NB4 (cell line): ENCODE data around the gene BTBD2.

ENCODE experiments used
- DNase-seq: peaks from one replicate; pipeline ENCODE4 v3.0.0; 2010; ENCODE audit warnings: low read depth
- H3K4me3 ChIP-seq: one replicate; pipeline ENCODE4 v1.5.1; 2011; ENCODE audit warnings: mild to moderate bottlenecking, low read depth, low read length, moderate library complexity
- MYC ChIP-seq: IDR thresholded peaks from 2 replicates; pipeline ENCODE4 v1.6.1; 2011; ENCODE audit warnings: low read depth, low read length
- POLR2A ChIP-seq: IDR thresholded peaks from 2 replicates; pipeline ENCODE4 v1.6.1; 2011; ENCODE audit warnings: mild to moderate bottlenecking; ENCODE audit not compliant: insufficient read length; ENCODE audit errors: extremely low read depth
- TF ChIP-seq, protein P1 (sequence below): IDR thresholded peaks from 2 replicates; pipeline ENCODE4 v1.6.1; 2011; ENCODE audit warnings: low read depth, low read length
- TF ChIP-seq, protein P2 (sequence below): IDR thresholded peaks from one replicate; pipeline ENCODE4 v1.5.1; 2012; ENCODE audit warnings: low read depth, low read length

BTBD2 gene

GRCh38 chr19:2043961-2044708 is 28.6 kb upstream of the BTBD2 start:
- TF ChIP-seq, protein P1, sequence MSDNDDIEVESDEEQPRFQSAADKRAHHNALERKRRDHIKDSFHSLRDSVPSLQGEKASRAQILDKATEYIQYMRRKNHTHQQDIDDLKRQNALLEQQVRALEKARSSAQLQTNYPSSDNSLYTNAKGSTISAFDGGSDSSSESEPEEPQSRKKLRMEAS, result no peak
- TF ChIP-seq, protein P2, sequence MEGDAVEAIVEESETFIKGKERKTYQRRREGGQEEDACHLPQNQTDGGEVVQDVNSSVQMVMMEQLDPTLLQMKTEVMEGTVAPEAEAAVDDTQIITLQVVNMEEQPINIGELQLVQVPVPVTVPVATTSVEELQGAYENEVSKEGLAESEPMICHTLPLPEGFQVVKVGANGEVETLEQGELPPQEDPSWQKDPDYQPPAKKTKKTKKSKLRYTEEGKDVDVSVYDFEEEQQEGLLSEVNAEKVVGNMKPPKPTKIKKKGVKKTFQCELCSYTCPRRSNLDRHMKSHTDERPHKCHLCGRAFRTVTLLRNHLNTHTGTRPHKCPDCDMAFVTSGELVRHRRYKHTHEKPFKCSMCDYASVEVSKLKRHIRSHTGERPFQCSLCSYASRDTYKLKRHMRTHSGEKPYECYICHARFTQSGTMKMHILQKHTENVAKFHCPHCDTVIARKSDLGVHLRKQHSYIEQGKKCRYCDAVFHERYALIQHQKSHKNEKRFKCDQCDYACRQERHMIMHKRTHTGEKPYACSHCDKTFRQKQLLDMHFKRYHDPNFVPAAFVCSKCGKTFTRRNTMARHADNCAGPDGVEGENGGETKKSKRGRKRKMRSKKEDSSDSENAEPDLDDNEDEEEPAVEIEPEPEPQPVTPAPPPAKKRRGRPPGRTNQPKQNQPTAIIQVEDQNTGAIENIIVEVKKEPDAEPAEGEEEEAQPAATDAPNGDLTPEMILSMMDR, result no peak
- TF ChIP-seq POLR2A (no peak), MYC (no peak)
- no peak for DNase-seq
- no peak overlapping the region for H3K4me3 ChIP-seq

GRCh38 chr19:2043251-2043641 is 27.7 kb upstream of the BTBD2 start:
- TF ChIP-seq, protein P1, result no peak
- TF ChIP-seq, protein P2, result no peak
- no peak for TF ChIP-seq MYC
- no peak for TF ChIP-seq POLR2A
- no peak overlapping the region for H3K4me3 ChIP-seq
- DNase-seq, result no peak

GRCh38 chr19:2042485-2043250 is 27.2 kb upstream of the BTBD2 start:
- TF ChIP-seq, protein P2, result no peak
- TF ChIP-seq, protein P1, result no peak
- no peak for TF ChIP-seq MYC
- no peak for TF ChIP-seq POLR2A
- DNase-seq, result no peak
- H3K4me3 ChIP-seq, result no peak overlapping the region

DNA sequence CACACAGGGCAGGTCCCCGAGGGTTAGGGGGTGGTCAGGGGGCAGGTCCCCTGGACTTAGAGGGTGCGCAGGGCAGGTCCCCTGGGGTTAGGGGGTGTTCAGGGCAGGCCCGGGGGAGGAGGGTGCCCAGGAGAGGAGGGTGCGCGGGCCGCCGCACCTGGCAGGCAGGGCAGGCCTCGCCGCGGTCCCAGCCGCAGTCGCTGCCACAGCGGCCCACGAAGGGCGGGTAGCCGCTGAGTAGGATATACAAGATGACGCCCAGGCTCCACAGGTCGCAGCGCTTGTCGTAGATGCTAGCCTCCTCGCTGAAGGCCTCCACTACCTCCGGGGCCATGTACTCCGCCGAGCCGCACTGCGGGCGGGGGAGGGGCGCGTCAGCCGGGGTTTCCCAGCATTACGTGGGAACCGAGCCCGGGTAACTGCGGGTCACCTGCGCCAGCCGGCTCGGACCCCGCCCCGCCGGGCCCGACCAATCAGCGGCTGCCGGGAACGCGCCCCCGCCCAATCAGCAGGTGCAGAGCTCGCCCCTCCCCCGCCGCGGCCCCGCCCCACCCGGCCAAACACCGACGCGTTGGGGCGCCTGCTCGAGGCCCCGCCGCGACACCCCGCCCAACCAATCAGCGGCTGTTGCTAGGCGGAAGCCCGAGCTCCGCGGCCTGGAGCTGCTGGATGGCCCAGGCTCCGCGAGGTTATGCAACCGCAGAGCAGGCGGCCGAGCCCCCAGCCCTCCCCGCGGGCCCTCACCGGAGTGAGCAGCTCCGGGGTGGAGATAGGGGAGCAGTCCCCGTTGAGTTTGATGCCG is 26.4 kb upstream of the BTBD2 start:
- H3K4me3 ChIP-seq, result no peak overlapping the region
- TF ChIP-seq POLR2A (no peak), MYC (no peak)
- TF ChIP-seq, protein P1, result no peak
- TF ChIP-seq, protein P2, result no peak
- peak; percentile 86 for DNase-seq

DNA sequence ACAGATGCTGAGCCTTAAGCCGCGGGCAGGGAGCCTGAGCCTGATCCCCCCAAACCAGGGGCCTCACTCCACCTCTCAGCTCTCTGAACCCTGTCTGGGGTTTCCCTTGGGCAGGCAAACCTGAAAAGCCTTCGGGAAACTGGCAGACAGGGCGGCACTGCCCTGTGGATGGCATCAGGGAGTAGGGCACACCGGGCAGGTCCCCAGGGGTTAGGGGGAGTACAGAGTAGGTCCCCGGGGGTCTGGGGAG is 25.8 kb upstream of the BTBD2 start:
- TF ChIP-seq MYC (no peak), POLR2A (no peak)
- TF ChIP-seq, protein P2, result no peak
- TF ChIP-seq, protein P1, result no peak
- no peak overlapping the region for H3K4me3 ChIP-seq
- no peak for DNase-seq
